Measurements from ENCODE around the gene HCCS.

HCCS gene

GRCh38 chrX:11124112-11124511 lies 13.0 kb downstream of the HCCS start:
- no peak for DNase-seq
- H3K9me3 Mint-ChIP-seq = peaks cover 35% of the 10 kb centered on the region
- H3K4me1 Mint-ChIP-seq = no peaks in the 10 kb centered on the region
- H3K27me3 Mint-ChIP-seq (ENCODE audit: low read depth, poor library complexity) = no peaks in the 10 kb centered on the region
- no peak overlapping the region for H3K27ac Mint-ChIP-seq
- H3K36me3 Mint-ChIP-seq (ENCODE audit: low read depth) = peaks cover 38% of the 10 kb centered on the region
- H3K4me3 Mint-ChIP-seq = no peak overlapping the region
- TF ChIP-seq CTCF (IDR thresholded peaks at IDR 0.05) = no peak

GRCh38 chrX:11125060-11125459 lies 13.9 kb downstream of the HCCS start:
- Mint-ChIP-seq H3K27me3 (ENCODE audit: low read depth, poor library complexity) (no peaks in the 10 kb centered on the region), H3K27ac (no peak overlapping the region), H3K9me3 (peaks cover 38% of the 10 kb centered on the region), H3K36me3 (ENCODE audit: low read depth) (peaks cover 38% of the 10 kb centered on the region), H3K4me3 (no peak overlapping the region), H3K4me1 (no peaks in the 10 kb centered on the region)
- DNase-seq = no peak
- TF ChIP-seq CTCF (IDR thresholded peaks at IDR 0.05) = no peak

GRCh38 chrX:11129534-11130105 lies 18.5 kb downstream of the HCCS start:
- no peaks in the 10 kb centered on the region for H3K4me1 Mint-ChIP-seq
- no peak overlapping the region for H3K4me3 Mint-ChIP-seq
- no peak for DNase-seq
- no peak overlapping the region for H3K27ac Mint-ChIP-seq
- TF ChIP-seq CTCF (IDR thresholded peaks at IDR 0.05) = no peak
- H3K36me3 Mint-ChIP-seq (ENCODE audit: low read depth) = peaks cover 4% of the 10 kb centered on the region
- H3K9me3 Mint-ChIP-seq = peaks cover 54% of the 10 kb centered on the region
- peaks cover 3% of the 10 kb centered on the region for H3K27me3 Mint-ChIP-seq (ENCODE audit: low read depth, poor library complexity)

GRCh38 chrX:11130136-11130535 lies 19.0 kb downstream of the HCCS start:
- no peak overlapping the region for H3K27ac Mint-ChIP-seq
- H3K9me3 Mint-ChIP-seq = peaks cover 49% of the 10 kb centered on the region
- no peaks in the 10 kb centered on the region for H3K4me1 Mint-ChIP-seq
- TF ChIP-seq CTCF (IDR thresholded peaks at IDR 0.05) = no peak
- peaks cover 3% of the 10 kb centered on the region for H3K27me3 Mint-ChIP-seq (ENCODE audit: low read depth, poor library complexity)
- no peak for DNase-seq
- peaks cover 4% of the 10 kb centered on the region for H3K36me3 Mint-ChIP-seq (ENCODE audit: low read depth)
- H3K4me3 Mint-ChIP-seq = no peak overlapping the region

GRCh38 chrX:11131146-11131545 lies 20.0 kb downstream of the HCCS start:
- Mint-ChIP-seq H3K9me3 (peaks cover 46% of the 10 kb centered on the region), H3K27ac (no peak overlapping the region), H3K4me3 (no peak overlapping the region), H3K36me3 (ENCODE audit: low read depth) (peaks cover 4% of the 10 kb centered on the region), H3K4me1 (no peaks in the 10 kb centered on the region), H3K27me3 (ENCODE audit: low read depth, poor library complexity) (peaks cover 3% of the 10 kb centered on the region)
- TF ChIP-seq CTCF (IDR thresholded peaks at IDR 0.05) = no peak
- no peak for DNase-seq

- H3K9me3 Mint-ChIP-seq = peaks cover 42% of the 10 kb centered on the region
- H3K4me3 Mint-ChIP-seq = no peak overlapping the region
- peaks cover 4% of the 10 kb centered on the region for H3K4me1 Mint-ChIP-seq
These were observed 24.5 kb downstream of the HCCS start for GRCh38 chrX:11135564-11136185.

More at GRCh38 chrX:11135564-11136185, 24.5 kb downstream of the HCCS start:
- no peak for DNase-seq
- no peak for TF ChIP-seq CTCF (IDR thresholded peaks at IDR 0.05)
- peaks cover 3% of the 10 kb centered on the region for H3K27me3 Mint-ChIP-seq (ENCODE audit: low read depth, poor library complexity)
- H3K36me3 Mint-ChIP-seq (ENCODE audit: low read depth) = no peaks in the 10 kb centered on the region
- H3K27ac Mint-ChIP-seq = no peak overlapping the region

All from nephron progenitor cell (in vitro differentiated cells).